Keratinocyte (primary cell): ENCODE measurements around the gene DLEC1.

Experiments
- CTCF ChIP-seq, 3 experiments: IDR thresholded peaks in 1 of 3; conservative IDR thresholded peaks in 1 of 3; optimal IDR thresholded peaks in 1 of 3; 2 replicates in 2 of 3; 3 replicates in 1 of 3; pipeline versions ENCODE3 to v1.5.1; 2011; ENCODE audit warnings: low read length in 3 of 3, mild to moderate bottlenecking in 3 of 3, moderate library complexity in 2 of 3, control low read depth in 1 of 3, inconsistent platforms in 1 of 3; ENCODE audit not compliant: insufficient read depth in 2 of 3; ENCODE audit errors: extremely low read depth in 1 of 3
- EZH2 ChIP-seq: IDR thresholded peaks from one replicate; pipeline ENCODE4 v1.6.1; 2012; ENCODE audit warnings: inconsistent platforms, mild to moderate bottlenecking, low read length, moderate library complexity

GRCh38 chr3:38022301-38022700, 16.7 kb upstream of the DLEC1 start:
- no peak for TF ChIP-seq CTCF (optimal IDR thresholded peaks at IDR 0.05 in 1 of 3, IDR thresholded peaks at IDR 0.05 in 1 of 3, conservative IDR thresholded peaks at IDR 0.05 in 1 of 3; ENCODE audit: extremely low read depth in 1 of 3, insufficient read depth in 2 of 3, low read length in 3 of 3)
- no peak for TF ChIP-seq EZH2
